AG08396 (cell line): ENCODE data around the gene C1QTNF9.
"Not testable (repeated sequence)": the region's sequence is repeated elsewhere in the genome, so short reads cannot be mapped to it uniquely, and the experiment has no call there.

Experiments used
- DNase-seq: peaks from one replicate; pipeline ENCODE4 v3.0.0; 2012; ENCODE audit warnings: low spot score, mixed read lengths

The C1QTNF9 gene

DNA sequence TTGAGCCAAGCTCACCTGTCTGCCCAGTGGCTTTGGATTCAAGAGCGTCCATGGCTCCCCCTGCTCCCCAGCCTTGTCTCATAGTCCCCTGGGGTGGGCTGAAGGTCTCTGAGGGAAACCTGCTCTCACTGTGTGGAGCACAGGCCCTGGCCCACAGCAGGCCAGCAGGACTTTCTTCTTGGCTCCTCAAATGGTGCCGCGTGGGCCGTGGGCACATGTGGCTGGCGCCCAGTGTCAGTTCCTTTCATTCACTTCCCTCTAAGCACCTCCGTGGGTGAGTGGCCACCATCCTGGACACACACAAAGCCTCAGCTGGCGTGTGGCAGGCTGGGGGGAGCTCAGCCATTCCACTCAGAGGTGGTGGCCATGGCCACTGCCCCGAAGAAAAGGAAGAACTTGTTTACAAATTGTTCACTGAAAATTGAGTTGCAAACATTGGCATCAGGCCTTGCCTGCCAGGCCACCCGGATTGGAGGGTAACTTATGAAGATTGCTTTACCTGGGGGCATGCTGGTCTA, 53.1 kb downstream of the C1QTNF9 start:
- no peak for DNase-seq

DNA sequence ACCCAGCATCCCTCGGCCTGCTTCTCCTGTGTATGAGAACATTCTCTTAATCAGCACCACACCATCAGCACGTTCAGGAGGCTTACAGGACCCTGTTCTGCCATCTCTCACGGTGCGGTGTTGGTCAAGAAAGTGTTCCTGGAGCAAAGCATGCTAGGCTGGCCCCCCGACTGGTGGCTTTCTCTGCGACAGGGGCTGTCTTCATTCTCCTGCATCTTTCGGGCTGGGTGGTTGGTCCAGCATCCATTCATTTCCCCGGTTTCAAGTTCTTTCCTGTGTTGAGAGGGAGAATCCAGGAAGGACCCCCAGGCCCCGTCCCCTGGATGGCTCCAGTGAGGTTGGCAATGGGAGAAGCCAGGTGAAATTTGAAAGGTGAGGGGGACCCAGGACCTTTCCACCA, 55.8 kb downstream of the C1QTNF9 start:
- DNase-seq = no peak

DNA sequence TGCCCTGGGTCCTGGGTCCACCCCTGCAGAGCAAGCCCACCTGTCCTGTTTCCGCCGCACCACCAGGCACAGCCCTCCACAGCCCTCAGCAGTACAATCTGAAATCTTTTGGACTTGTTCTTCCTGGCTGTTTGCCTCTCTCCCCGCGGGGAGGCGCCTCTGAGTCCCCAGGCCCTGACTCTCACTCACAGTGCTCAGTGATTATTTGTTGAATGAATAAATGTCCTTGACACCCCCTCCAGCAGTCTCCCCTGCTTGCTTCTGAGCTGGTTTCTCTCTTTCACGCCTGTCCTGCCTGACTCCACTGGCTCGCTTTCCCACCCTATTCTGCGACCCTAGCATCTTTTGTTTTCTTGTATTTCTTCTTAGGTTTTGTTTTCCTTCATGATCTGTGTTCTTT, 56.9 kb downstream of the C1QTNF9 start:
- DNase-seq = not testable (repeated sequence)

DNA sequence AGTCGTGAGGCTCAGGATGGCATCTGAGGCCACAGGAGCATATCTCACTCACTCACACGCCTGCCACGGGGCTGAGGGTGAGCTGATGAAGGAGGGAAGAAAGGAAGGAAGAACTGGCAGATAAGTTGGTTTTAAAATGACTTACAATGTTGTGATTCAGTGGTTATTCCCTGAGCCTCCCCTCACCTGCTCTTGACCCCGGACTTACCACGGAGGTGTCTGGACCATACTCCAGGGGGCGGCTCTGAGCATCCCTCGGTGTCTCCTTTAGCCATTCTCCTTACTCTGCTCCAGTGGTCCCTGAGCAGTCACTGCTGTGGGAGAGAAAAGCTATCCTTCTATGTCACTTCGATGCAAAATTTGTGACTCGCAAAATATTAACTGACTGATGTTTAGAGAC, 61.9 kb downstream of the C1QTNF9 start:
- not testable (repeated sequence) for DNase-seq
